Panc1 (cell line): Measurements from ENCODE around the gene ADAMTSL3. TPM values are rescaled to one million over a fixed set of nuclear protein-coding genes. Genes with fewer than 3 reads are reported as not detected.
A peak's percentile ranks its signal among the peaks of the same experiment; 100 is the strongest.

Experiments used
- ATAC-seq: fragments of 200-7000 bp; cut with Tn5 transposase; 2 replicates; pipeline ENCODE4 v1.9.1; 2020; ENCODE audit warnings: mild to moderate bottlenecking, moderate library complexity
- BruUV-seq: library from RNA; stranded (reverse); fragments of 400-500 nt; replicated peaks from 2 replicates; lab custom pipeline; 2021; lab: Mats Ljungman, UMichigan
- CTCF ChIA-PET: fragments of 300-600 bp; sonication (Branson Sonifier 250); formaldehyde crosslinking; loops from one replicate; lab custom pipeline; 2022; ENCODE audit warnings: antibody characterized with exemption; lab: Charles Lee
- POLR2A ChIA-PET: fragments of 300-600 bp; sonication (Branson Sonifier 250); formaldehyde crosslinking; loops from one replicate; lab custom pipeline; 2022; ENCODE audit warnings: antibody characterized with exemption; lab: Charles Lee
- DNase-seq: peaks from one replicate; pipeline ENCODE4 v3.0.0-alpha.2; 2010; ENCODE audit warnings: low read depth, low spot score
- H3K27ac ChIP-seq: 2 replicates; pipeline ENCODE4 v1.5.1; 2011; ENCODE audit warnings: mild to moderate bottlenecking, low read length, inconsistent platforms
- H3K27me3 ChIP-seq: fragments of 200-500 bp; sonication (Bioruptor generic); 2 replicates; pipeline ENCODE4 v1.6.0; 2014; ENCODE audit warnings: low read length, inconsistent platforms; ENCODE audit not compliant: control insufficient read depth, insufficient read depth
- H3K36me3 ChIP-seq: fragments of 200-500 bp; sonication (Bioruptor generic); 2 replicates; pipeline ENCODE4 v1.5.1; 2014; ENCODE audit warnings: inconsistent platforms, mild to moderate bottlenecking, low read length, moderate library complexity; ENCODE audit not compliant: control insufficient read depth, insufficient read depth
- H3K4me1 ChIP-seq: 2 replicates; pipeline ENCODE4 v1.5.1; 2011; ENCODE audit warnings: inconsistent platforms, mild to moderate bottlenecking, low read length, moderate library complexity; ENCODE audit not compliant: control insufficient read depth, insufficient read depth
- H3K4me3 ChIP-seq, 2 experiments: 2 replicates each; pipeline ENCODE4 v1.5.1; 2011 to 2012; ENCODE audit warnings: low read depth in 2 of 2, low read length in 2 of 2, mild to moderate bottlenecking in 2 of 2, inconsistent platforms in 1 of 2, moderate library complexity in 1 of 2
- H3K9me3 ChIP-seq: fragments of 200-500 bp; sonication (Bioruptor generic); 2 replicates; pipeline ENCODE4 v1.5.1; 2014; ENCODE audit warnings: low read depth, mild to moderate bottlenecking, inconsistent platforms, low read length, moderate library complexity; ENCODE audit not compliant: control insufficient read depth, insufficient read depth
- CTCF ChIP-seq: fragments of 450-650 bp; IDR thresholded peaks from 2 replicates; pipeline ENCODE4 v1.5.1; 2017; ENCODE audit warnings: mild to moderate bottlenecking
- POLR2AphosphoS5 ChIP-seq: IDR thresholded peaks from 2 replicates; pipeline ENCODE4 v1.6.1; 2012; ENCODE audit warnings: mild to moderate bottlenecking, low read depth, low read length, moderate library complexity
- REST ChIP-seq, 2 experiments: IDR thresholded peaks; 2 replicates each; pipeline ENCODE4 v1.6.1; 2011 to 2012; ENCODE audit warnings: low read depth in 2 of 2, control low read depth in 1 of 2, low read length in 1 of 2, mild to moderate bottlenecking in 1 of 2, moderate library complexity in 1 of 2; ENCODE audit not compliant: insufficient read depth in 1 of 2
- SIN3A ChIP-seq: IDR thresholded peaks from 2 replicates; pipeline ENCODE4 v1.6.1; 2012; ENCODE audit warnings: low read depth, mild to moderate bottlenecking, low read length, moderate library complexity, borderline replicate concordance; ENCODE audit not compliant: insufficient read depth
- TCF7L2 ChIP-seq: IDR thresholded peaks from 2 replicates; pipeline ENCODE4 v1.6.1; 2011; ENCODE audit warnings: mild to moderate bottlenecking, low read depth, low read length, inconsistent platforms
- in situ Hi-C: cut with HindIII; loops from 2 replicates; pipeline ENCODE4 v1.10.0; 2016; ENCODE audit warnings: low sequenced_read_pairs, low pct_unique_long_range_greater_than_20kb
- intact Hi-C: fragments of 100-400 bp; cut with micrococcal nuclease; formaldehyde crosslinking; loops from one replicate; pipeline ENCODE4 v1.10.0; 2022; ENCODE audit not compliant: unreplicated experiment
- total RNA-seq: library from RNA; stranded (reverse); gene quantifications from one replicate; pipeline ENCODE4 v1.2.1, GENCODE V29; 2021; ENCODE audit not compliant: unreplicated experiment

ADAMTSL3 gene
- total RNA-seq, 1 experiment from 2014 or later: not detected

GRCh38 chr15:84035399-84035766 lies 381.5 kb downstream of the ADAMTSL3 start:
- POLR2A ChIA-PET: no interaction called here
- ATAC-seq (peak; percentile 69; the same call in 1 of the 2 replicates), DNase-seq (no peak)
- peak; percentile 36; the same call in 1 of the 2 replicates for TF ChIP-seq CTCF
- no peak for TF ChIP-seq SIN3A
- no peak for TF ChIP-seq REST (IDR thresholded peaks at IDR 0.05; ENCODE audit: insufficient read depth in 1 of 2, low read depth in 2 of 2, low read length in 1 of 2)
- no peak for TF ChIP-seq POLR2AphosphoS5
- 0 out of 2 replicates have a peak, but pooled peaks have one; percentile 30 for TF ChIP-seq TCF7L2
- CTCF ChIA-PET: interaction anchor here (1.4 kb wide), 1 partner anchor 470 kb away, joined by 3 read pairs; no protein-coding TSS in a partner anchor
- intact Hi-C loops: loop anchor here (5.0 kb wide), 1 partner anchor 468 kb away; no protein-coding TSS in a partner anchor
- in situ Hi-C loops: no loop called here
- Histone ChIP-seq H3K27me3 (no peaks in the 10 kb centered on the region), H3K9me3 (no peaks in the 10 kb centered on the region), H3K27ac (no peak overlapping the region), H3K36me3 (no peaks in the 10 kb centered on the region), H3K4me1 (no peaks in the 10 kb centered on the region), H3K4me3 (no peak overlapping the region)
- no TSS peak for BruUV-seq

- intact Hi-C loops (loop anchor here (5.0 kb wide), 1 partner anchor 470 kb away; no protein-coding TSS in a partner anchor), in situ Hi-C loops (no loop called here)
- BruUV-seq: no TSS peak
Observed at GRCh38 chr15:84037301-84037700, 383.4 kb downstream of the ADAMTSL3 start.

More at GRCh38 chr15:84037301-84037700, 383.4 kb downstream of the ADAMTSL3 start:
- Histone ChIP-seq H3K27me3 (no peaks in the 10 kb centered on the region), H3K4me3 (no peak overlapping the region), H3K4me1 (no peaks in the 10 kb centered on the region), H3K27ac (no peak overlapping the region), H3K9me3 (no peaks in the 10 kb centered on the region), H3K36me3 (no peaks in the 10 kb centered on the region)
- no peak for ATAC-seq
- POLR2A ChIA-PET: no interaction called here
- no peak for DNase-seq
- CTCF ChIA-PET: interaction anchor here (0.6 kb wide), 1 partner anchor 893 kb away, joined by 7 read pairs; no protein-coding TSS in a partner anchor
- TF ChIP-seq REST (IDR thresholded peaks at IDR 0.05; ENCODE audit: insufficient read depth in 1 of 2, low read depth in 2 of 2, low read length in 1 of 2) (no peak), POLR2AphosphoS5 (no peak), TCF7L2 (no peak), SIN3A (no peak), CTCF (no peak)
